GM21619 (cell line): ENCODE measurements around the gene EDRF1.
"Not testable (repeated sequence)": the region's sequence is repeated elsewhere in the genome, so short reads cannot be mapped to it uniquely, and the experiment has no call there.

ENCODE experiments used
- ATAC-seq: cut with Tn5 transposase; IDR thresholded peaks from one replicate; pipeline ENCODE4 v1.9.1; 2021; ENCODE audit not compliant: unreplicated experiment

Gene EDRF1

DNA sequence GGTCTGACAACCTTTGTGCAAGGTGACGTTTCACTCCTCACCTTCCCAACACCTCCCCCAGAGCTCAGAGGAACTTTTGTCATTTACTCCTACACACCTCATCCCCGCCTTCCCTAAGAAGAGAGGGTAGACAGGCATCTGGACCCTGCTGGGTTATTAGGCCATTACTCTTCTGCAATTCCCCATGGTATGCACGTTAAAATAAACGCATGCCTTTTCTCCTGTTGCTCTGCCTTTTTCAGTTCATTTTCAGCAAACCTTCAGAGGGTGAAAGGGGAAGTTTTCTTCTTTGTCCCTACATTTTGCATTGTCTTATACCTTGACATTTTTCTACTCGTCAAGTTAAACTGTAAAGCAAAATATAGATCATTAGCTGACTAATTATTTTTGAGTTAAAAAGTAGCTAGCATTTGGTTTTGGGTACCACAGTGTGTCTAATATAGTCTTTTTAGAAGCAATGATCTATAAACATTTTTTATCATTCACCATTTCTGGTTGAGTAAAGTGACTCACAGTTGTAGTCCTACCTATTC is 10.5 kb upstream of the EDRF1 start:
- peak; percentile 61 for ATAC-seq

DNA sequence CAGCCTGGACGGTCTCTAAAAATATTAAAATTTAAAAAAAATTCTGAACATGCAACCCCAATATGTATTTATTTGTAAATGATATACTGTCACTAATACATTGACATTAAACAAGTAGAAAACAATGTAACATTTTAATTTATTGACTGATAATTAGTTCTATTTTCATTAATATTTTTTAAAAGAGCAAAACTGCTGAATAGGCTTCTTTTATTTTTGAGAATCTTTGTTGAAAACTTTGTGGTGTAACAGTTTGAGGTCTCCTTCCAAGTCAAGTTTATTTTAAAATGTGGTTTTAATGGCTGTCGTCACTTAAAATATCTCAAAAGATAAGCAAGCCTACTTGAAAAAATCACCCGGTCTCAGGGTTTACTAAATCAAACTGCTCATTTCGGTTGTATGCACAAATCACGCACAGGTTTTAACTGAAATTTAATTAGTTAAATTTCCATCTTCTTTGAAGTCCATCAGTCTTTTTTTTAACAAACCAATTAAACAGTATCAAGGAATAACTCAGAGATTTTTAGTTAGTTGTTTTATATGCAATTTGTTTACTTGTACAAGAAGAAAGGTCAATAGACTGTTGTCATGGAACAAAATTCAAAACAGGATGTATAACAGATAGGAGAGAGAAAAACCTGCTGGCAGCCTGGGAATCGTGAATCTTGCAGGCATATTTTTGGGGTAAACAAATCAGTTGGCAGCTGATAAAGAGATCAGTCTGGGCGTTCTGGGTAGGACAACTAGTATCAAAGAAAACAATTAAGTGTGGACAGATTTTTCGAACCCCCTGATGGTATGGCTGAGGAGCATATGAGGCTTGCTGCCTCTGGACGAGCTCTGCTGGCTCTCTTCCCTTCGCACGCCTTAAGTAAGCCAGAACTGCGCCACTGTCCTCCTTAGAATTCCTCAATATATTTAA is 9.7 kb upstream of the EDRF1 start:
- no peak for ATAC-seq

DNA sequence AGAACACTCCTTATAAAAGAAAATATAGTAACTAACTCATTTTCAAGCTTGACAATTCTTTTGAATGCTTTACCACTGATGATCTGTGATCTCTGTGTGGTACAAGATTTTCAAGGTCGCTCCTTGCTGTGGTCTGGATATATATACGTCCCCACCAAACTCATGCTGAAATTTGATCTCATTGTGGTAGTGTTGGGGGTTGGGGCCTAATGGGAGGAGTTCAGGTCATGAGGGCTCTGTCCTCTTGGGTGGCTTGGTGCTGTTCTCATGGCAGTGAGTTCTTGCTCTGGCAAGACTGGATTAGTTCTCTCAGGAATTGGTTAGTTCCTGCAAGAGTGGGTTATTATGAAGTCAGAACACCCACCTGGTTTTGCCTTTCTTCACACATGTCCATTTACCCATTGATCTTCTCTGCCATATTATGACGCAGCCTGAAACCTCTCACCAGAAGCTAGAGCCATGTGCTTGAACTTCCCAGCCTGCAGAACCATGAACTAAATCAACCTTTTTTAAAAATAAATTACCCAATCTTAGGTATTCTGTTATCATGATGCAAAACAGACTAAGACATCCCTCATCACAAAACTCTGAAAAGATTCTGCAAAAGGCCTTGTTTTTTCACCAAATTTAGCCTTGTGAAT is 8.3 kb upstream of the EDRF1 start:
- no peak for ATAC-seq

DNA sequence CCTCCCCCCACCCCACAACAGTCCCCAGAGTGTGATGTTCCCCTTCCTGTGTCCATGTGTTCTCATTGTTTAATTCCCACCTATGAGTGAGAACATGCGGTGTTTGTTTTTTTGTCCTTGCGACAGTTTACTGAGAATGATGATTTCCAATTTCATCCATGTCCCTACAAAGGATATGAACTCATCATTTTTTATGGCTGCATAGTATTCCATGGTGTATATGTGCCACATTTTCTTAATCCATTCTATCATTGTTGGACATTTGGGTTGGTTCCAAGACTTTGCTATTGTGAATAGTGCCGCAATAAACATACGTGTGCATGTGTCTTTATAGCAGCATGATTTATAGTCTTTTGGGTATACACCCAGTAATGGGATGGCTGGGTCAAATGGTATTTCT is 4.8 kb upstream of the EDRF1 start:
- not testable (repeated sequence) for ATAC-seq

DNA sequence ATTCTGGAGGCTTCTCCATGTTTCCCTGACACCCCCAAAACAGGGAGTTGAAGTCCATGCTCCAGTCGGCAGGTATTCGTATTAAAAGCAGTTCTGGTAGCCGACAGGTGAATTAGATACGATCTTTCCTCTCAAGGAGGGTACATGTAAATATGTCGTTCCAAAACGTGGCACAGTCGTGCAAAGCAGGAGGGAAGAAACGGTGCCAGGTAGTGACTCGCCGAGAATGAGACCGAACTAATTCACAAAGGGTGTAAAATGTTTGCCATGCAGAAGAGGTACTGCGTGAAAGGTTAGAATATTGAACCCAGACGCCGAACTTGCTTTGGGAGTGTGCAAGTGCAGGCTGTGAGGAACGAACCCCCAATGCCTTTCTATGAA is 483 bp downstream of the EDRF1 start:
- no peak for ATAC-seq

DNA sequence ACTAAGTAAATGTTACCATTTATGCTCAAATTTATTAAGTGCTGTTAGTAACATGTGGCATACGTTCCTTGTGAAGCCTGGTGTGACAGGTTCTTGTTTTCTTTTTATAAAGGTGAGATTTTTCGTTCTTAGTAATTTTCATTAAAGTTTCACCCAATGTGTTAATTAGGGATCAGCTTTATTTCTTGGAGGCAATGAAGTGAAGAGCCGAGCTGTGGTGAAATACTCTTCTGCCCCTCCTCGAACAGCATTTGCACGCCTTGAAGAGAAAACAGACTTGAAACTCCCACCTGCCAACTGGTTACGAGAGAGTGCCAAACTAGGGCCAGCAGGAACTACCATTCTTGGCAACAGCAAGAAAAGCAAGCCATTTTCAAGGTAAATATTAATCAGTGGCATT is 1.5 kb downstream of the EDRF1 start:
- peak; percentile 46 for ATAC-seq

DNA sequence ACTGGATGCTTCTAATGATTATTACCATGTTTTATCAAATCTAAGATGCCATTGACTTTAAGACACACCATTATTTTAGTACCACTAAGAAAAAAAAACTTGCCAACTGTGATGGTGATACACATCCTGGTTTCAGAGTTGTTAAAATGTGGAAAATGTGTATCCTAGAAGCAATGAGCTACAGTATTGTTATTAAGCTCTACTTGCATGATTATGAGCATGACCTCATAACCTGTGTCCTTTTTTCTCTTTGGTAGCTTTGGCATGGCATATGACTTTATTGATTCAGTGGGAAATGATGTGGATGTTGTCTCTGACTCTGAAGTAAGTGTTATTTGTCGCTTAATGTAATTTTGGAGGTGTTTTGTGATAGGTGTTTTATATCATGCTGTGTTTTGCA is 3.3 kb downstream of the EDRF1 start:
- no peak for ATAC-seq

DNA sequence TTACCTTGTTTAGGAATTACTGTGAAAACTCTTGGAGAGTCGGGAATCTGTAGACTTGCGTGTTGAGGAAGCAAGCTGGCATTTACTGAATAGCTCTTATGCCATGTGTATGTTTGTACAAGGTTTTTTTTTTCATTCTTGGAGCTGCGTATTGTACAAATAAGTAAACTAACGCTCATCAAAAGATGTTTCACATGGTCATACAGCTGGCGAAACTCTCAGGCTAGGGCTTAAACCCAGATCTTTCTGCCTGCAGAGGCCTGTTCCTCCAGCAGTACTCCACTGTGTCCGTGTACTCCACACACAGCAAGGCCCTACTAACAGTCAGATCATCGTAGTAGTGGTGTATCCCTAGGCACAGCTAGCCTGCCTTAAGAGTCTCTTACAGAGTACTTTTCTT is 7.4 kb downstream of the EDRF1 start:
- ATAC-seq, result no peak

DNA sequence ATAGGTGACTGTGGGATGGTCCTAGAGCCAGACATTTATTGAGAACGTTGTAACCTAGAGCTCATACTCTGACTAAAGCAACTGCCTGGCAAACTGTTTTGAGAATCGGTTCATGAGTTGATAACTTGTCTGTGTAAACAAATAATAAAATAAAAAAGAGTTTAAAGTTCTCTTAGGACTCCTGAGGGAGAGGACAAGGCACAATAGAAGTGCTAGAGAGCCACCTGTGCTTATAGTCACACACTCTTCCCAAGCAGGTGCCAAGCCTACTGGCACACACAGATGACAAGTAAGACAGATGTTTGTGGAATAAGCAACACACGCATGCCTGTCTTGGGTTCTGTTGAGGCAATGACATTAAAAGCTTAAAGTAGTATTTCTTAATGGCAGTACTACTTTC is 7.9 kb downstream of the EDRF1 start:
- no peak for ATAC-seq

DNA sequence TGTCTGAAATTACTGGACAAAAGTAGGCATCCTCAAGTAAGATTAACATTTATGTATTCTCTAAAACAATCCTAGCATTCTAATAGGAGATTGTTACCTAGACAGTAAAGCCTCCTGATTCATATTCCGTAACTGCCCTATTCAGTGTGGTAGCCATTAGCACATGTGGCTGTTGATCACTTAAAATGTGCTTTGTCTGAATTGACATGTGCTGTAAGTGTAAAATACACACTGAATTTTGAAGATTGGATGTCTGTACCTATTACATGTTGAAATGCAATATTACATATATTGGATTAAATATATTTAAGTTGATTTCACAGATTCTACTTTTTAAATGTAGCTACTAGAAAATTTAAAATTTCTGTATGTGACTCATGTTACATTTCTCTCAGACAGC is 14.6 kb downstream of the EDRF1 start:
- no peak for ATAC-seq

DNA sequence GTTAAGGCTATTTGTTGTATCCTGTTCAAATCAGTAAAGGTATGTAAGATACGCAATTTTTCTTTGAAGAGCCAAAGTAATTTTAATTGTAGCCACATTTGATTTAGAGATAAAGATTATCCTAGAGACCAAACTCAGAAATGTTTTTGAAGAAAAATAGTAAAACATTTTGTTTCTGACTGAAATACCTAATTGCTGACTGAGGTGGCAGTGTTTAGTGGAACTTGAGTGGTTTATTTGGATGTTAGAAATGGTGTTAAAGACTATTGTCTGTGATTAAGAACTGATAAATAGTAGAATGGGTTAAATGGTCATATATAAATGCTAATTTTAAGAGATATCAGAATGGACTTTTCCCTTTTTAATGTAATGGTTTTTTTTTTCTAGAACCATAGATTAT is 15.3 kb downstream of the EDRF1 start:
- no peak for ATAC-seq

DNA sequence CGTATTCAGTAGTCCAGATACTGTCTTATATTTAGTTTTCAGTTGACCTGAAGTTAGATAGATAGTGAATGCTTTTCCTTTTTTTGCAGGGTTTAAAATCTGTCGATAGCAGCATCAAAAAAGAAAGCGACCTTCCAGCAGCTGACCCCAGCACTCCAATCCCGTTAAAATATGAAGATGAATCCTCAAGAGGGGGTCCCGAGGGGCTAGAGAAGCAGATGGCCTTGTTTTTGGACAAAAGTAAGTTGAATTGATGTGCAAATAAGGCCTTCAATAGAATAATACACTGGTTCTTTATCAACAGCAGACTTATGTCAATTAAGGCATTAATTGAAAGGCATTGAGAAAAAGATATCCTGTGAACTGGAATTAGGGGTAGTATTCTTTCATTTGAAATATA is 18.7 kb downstream of the EDRF1 start:
- ATAC-seq, result no peak

DNA sequence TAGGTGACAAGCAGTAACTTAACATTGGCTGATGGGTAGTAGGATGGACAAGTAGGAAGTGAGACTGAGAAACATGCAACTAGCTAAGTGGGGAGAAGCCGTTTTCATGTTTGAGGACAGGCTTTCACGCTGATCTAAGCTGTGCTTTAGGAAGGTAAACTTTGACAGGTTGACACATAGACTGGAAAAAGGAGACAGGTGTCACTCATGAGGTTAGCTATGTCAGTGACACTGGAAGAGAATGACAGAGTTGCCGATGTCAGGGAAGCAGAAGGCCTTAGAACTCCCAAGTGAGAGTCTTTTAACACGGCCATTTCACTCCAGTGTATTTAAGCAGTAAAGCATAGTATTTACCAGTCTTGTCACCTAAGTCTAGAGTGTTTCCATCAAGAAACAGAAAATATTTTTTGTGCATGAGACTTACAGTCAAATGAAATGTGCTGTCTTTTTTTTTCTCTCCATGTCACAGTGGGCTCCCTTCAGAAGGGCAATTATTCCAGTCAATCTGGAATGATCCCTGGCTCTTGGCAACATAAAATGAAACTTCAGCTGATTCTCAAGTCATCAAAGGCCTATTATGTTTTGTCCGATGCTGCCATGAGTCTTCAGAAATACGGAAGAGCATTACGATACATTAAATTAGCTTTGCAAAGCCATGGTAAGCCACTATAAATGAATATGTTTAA is 20.6 kb downstream of the EDRF1 start:
- ATAC-seq, result no peak

DNA sequence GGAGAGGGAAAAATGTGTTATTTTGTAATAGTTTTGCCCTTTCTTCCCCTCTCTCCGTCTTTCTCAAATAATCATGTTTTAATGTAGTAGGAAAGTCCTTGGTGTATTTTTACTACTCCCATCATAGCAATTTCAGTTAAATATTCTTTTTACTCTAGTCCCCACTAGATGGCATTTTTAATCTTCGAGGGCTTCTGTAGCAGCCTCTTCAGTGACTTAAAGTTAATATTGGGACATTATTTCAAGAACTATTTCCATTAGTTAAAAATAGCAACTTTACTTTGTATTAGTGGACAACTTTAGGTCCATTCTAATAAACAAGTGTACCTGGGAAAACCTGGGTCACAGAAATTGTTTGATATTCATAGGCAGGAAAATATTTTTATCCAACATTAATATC is 23.0 kb downstream of the EDRF1 start:
- ATAC-seq, result no peak

DNA sequence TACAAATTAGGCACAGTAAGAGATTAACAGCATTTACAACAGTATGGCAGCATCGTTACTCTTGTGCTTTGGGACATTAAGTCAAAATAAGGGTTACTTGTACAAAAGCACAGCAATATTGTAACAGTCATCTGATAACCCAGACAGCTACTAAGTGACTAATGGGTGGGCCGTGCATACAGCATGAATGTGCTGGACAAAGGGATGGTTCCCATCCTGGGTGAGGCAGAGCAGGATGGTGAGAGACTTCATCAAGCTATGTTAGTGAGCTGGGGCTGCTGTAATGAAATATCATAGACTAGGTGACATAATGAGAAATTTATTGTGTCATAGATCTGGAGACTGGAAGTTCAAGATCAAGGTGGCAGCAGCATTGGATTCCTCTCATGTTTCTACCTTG is 25.4 kb downstream of the EDRF1 start:
- ATAC-seq, result no peak

DNA sequence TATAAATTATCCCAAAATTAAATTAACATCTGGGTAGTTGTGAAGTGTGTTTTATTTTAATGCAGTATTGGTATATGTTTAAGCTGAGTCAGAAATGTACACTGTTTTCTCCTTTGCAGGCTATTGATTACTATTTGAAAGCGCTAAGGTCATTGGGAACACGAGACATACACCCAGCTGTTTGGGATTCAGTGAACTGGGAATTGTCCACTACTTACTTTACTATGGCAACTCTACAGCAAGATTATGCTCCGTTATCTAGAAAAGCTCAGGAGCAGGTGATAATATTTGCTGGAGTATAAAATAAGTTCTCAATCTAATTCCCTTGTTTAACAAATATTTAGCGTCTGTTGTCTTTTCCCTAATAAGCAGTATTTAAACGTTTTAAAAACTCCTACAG is 27.9 kb downstream of the EDRF1 start:
- ATAC-seq, result no peak

DNA sequence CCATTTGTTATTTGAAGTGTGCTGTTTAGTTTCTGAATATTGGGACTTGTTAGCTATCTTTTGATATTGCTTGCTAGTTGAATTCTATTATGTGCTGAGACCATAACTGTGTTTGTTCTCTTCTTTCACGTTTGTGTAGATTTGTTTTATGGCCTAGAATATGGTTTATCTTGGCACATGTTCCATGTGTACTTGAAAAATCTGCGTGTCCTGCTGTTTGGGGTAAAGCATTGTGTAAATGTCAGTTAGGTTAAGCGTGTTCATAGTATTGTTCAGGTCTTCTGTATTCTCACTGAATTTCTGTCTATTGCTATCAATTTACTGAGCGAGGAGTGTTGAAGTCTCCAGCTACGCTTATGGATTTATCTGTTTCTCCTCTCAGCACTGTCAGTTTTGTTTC is 36.7 kb downstream of the EDRF1 start:
- no peak for ATAC-seq

DNA sequence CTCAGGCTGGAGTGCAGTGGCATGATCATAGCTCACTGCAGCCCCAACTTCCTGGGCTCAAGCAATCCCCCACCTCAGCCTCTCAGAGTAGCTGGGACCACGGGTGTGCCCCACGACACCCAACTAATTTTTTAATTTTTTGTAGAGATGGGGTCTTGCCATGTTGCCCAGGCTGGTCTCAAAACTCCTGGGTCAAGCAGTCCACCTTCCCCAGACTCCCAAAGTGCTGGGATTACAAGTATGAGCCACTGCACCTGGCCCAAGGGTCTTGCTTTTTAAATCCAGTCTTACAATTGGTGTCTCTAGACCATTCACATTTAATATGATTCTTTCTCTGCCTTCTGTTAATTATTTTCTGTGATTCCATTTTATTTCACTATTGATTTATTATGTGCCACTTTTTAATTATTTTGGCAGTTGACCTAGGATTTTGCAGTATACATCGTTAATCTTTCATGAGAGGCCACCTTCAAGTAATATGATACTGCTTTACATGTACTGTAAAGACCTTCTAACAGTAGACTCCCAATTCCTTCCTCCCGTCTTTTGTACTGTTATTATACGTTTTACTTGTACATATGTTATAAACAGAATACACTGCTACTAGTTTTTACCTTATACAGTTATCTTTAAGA is 37.5 kb downstream of the EDRF1 start:
- ATAC-seq, result no peak

DNA sequence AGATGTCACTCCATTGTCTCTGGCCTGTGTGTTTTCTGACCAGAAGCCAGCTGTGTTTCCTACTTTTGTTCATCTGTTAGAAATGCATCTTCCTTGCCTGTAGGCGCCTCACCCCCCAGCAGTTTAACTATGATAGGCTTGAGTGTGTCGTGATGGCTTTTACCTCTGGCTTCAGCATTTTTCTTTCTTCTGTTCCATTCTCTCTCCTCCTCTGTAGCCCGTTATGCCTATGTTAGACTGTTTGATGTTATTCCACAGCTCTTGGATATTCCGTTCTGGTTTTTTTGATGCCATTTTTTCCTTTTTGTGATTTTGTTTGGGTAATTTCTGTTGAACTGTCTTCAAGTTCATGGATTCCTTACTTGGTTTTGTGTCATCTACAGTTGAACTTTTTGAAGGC is 38.2 kb downstream of the EDRF1 start:
- ATAC-seq, result no peak

DNA sequence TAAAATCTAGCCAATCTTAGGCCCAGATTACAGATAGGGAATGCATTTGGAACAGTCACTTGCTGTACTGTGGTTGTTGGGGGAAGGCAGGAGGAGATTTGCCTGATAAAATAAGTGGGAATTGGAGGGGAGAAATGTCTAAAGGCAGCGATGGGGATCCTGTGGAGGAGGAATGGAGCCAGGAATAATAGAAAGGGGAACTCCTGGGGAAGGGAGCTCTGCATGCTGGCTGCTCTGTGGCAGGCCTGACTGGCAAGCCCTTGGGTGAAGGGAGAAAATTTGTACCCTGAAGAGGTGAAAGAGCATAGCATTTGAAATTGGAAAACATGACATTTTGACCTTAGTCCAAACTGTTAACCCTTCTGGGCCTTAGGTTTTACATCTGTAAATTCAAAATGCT is 42.5 kb downstream of the EDRF1 start:
- ATAC-seq, result no peak
